ENCODE results near the gene PMFBP1. TPM values are rescaled to one million over a fixed set of nuclear protein-coding genes. Genes with fewer than 3 reads are reported as not detected.
A peak's percentile ranks its signal among the peaks of the same experiment; 100 is the strongest.

The PMFBP1 gene, protein sequence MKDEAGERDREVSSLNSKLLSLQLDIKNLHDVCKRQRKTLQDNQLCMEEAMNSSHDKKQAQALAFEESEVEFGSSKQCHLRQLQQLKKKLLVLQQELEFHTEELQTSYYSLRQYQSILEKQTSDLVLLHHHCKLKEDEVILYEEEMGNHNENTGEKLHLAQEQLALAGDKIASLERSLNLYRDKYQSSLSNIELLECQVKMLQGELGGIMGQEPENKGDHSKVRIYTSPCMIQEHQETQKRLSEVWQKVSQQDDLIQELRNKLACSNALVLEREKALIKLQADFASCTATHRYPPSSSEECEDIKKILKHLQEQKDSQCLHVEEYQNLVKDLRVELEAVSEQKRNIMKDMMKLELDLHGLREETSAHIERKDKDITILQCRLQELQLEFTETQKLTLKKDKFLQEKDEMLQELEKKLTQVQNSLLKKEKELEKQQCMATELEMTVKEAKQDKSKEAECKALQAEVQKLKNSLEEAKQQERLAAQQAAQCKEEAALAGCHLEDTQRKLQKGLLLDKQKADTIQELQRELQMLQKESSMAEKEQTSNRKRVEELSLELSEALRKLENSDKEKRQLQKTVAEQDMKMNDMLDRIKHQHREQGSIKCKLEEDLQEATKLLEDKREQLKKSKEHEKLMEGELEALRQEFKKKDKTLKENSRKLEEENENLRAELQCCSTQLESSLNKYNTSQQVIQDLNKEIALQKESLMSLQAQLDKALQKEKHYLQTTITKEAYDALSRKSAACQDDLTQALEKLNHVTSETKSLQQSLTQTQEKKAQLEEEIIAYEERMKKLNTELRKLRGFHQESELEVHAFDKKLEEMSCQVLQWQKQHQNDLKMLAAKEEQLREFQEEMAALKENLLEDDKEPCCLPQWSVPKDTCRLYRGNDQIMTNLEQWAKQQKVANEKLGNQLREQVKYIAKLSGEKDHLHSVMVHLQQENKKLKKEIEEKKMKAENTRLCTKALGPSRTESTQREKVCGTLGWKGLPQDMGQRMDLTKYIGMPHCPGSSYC
- total RNA-seq (2014; rRNA removed), result 0.06 and 0.11 TPM in 2 replicates
- polyA plus RNA-seq (2012), result 0.12 TPM

DNA sequence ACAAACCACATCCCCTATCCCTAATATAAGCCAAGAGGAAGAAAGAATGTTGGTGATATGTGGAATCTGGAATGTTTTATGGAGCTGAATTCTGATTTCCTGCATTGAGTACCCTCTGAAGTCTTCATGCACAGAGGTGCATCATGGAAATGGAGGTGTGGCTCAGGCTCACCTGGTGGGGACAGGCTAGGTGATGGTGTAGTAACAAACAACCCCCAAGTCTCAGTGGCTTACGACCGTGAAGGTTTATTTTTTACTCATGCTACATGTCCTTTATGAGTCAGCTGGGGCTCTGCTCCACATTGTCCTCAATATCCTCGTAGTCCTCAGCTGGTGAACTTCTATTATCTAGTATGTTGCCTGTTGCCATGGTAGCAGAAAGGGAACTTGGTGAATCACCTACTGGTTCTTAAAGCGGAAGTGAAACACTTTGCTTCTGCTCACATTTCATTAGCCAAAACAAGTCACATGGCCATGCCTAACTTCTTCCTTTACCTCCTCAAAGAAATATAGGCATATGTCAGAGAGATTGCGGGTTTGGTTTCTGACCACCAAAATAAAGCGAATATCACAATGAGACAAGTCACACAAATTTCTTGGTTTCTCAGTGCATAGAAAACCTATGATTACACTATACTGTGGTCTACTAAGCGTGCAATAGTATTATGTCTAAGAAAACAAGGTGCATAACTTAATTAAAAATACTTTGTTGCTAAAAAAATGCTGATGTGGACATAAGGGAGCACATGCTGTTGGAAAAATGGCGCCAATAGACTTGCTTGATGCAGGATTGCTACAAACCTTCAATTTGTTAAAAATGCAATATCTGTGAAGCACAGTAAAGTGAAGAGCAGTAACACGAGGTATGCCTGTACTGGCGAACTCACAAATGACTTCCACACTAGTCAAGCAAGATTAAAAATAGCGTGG lies at the start of gene PMFBP1:
Gene PMFBP1, minus strand, starts transcription at position 51 of the 930 bp plus-strand sequence. CDS start 947 bp downstream, outside the sequence.
- peak; percentile 95 for DNase-seq (ENCODE audit: low read depth)

DNA sequence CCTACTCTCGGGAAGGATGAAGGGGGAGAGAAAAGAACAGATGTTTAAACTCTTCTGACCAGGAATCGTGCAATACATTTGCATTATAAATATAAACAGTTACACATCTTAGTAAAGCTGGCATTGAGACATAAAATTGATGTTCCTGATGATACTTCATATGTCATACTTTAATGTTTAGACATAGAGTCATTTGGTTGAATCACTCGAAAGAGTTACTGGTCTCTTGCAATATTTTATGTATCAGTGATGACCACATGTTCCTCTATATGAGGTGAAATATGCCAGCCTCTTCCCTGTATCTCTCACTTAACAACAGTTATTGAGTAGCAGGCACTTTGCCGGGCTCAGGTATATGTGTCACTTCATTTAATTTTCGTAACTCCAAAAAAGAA lies 49.7 kb upstream of the PMFBP1 start:
- peak; percentile 3 for DNase-seq (ENCODE audit: low read depth)

DNA sequence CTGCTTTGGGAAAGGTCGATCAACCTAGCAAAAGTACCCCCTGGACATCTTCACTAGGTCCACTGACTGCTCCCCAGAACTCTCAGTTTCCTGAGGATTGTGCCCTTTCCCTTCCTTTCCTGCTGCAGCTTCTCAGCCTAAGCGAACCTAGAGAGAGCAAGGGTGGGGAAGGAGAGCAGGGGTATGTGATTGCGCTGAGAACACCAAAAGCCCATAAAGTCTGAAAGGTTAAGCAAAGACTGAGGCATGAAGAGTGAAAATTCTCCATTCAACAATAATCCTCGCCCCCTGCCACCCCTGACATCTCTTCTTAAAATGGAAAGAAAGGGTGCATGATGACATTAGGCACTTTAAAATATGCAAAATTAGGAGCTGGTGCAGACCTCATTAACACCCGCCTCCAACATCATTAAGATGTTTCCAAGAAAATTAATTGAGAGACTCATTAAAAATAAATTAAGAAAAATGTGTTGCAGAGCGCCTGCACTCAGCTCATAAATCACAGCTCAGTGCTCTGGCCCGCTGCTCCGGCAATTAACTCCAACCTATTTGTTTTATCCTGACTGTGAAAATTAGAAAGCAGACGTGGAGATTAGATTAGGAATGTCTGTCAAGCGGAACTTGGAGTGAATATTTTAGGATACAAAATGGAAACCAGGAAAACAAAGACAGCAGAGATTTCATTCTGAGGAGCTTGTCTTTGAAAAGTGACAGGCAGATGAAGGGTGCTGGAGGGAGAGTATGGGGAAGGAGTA lies 49.1 kb upstream of the PMFBP1 start:
- DNase-seq (ENCODE audit: low read depth), result no peak

DNA sequence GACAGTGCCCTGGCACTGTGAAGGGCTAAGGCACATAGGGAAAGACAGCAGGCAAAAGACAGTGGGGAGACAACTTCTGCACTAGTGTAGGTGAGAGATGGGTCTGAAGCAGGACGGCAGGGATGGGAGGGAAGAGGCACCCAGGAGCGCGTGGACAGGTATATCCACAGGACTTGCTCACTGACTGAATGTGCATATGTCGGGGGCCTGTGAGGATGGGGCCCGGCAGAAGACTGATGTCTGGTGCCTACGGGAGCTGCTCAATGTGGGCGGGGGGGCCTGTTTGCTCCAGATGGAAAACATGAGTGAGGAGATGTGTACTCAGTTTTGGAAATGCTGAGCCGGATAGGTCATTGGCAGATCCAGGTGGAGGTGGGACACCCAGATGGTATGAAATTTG lies 47.3 kb upstream of the PMFBP1 start:
- DNase-seq (ENCODE audit: low read depth), result no peak

DNA sequence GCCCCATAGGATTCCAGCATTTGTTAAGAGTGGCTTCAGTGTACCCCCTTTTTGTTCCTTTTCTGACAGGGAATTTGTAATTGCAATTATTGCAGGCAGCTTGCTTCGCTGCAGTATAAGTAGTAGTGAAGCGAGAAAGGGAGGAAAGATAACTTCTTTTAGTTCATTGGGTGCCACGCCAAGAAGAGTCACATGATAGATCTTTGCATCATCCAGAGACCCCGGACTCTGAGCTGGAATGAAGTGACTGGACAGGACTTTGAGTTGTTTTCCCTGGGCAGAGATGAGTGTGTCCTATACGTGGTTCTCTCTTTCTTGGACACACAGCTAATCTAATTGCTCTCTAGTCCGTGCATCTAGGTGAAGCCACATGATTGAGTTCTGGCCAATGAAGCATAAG lies 44.8 kb upstream of the PMFBP1 start:
- no peak for DNase-seq (ENCODE audit: low read depth)

DNA sequence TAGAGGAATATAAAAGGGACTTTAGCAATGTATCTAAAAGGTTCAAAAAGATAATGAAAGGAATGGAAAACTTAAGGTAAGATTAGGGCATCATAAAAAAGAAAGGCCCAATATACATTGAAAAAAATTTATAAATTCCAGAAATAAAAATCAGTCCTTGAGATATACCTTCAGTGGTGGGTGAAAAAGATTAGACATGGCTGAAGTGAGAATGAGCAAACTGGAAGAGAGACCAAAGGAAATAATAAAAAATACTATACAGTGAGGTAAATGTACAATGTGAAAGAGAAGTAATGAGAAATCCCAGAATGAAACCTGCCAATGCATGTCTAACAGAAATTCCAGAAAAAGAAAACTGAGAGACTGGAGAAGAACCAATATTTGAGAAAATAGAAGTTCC lies 42.9 kb upstream of the PMFBP1 start:
- no peak for DNase-seq (ENCODE audit: low read depth)

DNA sequence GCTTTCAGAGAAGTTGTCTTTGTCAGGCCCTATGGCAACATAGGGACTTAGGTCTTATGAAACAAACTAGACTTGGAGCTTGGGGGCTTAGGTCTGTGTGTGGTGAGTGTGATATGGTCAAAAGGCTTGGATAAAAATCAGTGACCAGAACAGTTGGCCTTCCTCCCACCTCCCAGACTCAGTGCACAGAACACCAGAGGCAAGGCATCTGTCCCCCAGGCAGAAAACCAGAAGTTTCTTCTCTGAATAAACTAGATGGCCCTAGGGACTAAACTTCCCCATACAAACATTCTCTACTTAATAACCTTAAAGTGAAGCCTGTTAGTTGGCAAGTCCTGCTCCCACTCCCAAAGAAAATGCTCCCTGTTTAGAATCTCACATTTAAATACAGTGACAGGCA lies 39.2 kb upstream of the PMFBP1 start:
- no peak for DNase-seq (ENCODE audit: low read depth)

DNA sequence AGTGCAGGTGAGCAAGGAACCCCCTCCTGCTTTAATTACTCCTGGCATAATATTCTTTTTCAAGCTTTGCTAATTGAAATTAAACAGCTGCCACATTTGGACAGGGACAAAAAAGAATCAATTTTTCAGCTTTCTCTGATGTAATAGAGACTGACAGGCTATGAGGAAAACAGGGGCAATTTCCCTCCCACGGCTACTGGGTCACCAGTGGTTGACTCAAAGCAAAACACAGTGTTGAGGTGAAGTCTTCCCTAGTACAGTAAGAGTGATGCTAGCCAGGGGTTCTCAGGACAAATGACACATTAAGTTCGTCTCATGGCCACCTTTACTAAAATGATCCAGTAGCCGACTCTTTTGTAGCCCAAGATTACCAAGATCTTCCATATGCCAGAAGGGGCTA lies 38.6 kb upstream of the PMFBP1 start:
- no peak for DNase-seq (ENCODE audit: low read depth)

DNA sequence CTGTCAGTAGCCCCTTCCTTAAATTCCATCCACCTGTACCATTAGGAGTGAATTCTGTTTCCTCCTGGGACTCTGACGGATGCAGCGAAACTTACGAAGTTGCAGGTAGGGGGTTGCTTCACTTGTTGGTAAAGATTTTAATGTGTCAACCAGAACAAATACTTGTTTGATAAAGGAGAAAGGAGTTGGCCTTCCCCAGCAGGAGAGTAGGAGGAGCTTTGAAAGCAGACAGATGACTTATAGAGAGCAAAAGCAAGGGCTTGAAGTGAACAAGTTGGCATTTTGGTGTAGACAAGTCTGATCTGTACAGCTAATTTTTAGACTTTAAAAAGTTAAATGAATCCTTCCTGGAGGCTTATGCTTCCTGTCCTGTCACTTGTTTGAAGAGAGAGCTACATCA lies 38.1 kb upstream of the PMFBP1 start:
- DNase-seq (ENCODE audit: low read depth), result no peak

DNA sequence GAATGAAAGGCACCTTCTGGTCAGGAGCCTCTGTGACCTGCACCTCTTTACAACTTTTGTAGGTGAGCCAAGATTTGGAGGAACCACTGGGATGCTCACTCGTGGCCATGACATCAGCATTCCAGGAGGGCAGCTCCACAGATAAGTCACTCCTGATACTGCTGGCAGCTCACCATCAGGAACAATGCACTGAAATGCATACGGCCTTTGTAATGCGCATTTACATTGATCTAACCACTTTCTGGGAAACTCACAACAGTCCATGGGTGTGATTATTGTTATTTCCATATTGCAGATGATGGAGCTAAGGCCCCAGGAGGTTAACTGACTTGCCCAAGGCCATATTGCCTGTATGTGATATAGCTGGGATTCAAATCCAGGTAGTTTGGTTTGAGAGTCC lies 34.3 kb upstream of the PMFBP1 start:
- no peak for DNase-seq (ENCODE audit: low read depth)

DNA sequence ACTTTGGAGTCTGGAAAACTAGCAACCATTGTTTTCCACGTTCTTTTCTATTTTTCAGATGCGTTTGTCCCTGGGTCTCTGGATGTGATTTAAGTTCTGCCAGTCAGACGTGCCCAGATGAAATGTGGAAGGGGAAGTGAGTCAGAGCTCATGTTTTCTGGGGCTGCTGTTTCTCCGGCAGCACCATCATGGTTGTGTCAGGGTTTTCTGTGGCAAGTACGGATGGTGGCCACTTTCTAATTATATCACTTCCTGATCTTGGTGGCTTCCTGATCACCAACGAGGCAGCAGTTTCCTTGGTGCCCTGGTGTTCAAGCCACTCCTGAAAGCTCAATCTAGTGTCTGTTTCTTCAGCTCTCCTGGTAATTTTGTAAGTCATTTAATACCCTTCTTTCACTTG lies 31.4 kb upstream of the PMFBP1 start:
- peak; percentile 68 for DNase-seq (ENCODE audit: low read depth)

DNA sequence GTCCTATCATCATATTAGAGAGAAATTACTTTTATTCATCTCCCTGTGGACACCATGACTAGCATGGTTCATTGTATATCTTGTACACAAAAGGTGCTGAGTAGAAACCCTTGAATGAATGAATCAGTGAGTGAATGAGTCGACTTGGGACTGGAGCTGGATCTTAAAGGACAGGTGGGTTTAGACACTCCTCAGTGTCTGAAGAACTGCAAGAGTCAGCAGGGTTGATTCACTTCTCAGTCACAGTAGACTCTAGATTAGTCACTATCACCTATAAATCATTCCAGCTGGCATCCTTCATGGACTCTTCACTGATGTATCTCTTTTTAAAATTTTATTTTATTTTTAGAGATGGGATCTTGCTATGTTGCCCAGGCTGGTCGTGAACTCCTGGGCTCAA lies 30.1 kb upstream of the PMFBP1 start:
- peak; percentile 63 for DNase-seq (ENCODE audit: low read depth)

DNA sequence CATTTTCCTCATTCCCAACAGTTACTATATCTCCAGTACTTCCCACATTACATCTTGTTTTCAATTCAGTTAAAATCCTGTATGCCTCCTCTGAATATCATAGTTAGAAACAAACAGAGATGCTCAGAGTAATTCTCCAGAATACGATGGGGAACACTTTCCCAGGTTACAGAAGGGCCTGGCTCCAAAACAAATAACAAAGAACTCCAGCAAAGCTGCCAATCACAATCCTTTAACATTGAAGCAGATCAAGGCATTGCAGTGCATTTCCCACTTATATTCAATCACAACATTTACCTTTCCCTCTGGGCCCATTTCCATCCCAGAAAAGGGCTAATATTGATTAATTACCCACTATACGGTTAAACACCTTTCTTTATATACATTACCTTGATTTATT lies 29.4 kb upstream of the PMFBP1 start:
- no peak for DNase-seq (ENCODE audit: low read depth)

DNA sequence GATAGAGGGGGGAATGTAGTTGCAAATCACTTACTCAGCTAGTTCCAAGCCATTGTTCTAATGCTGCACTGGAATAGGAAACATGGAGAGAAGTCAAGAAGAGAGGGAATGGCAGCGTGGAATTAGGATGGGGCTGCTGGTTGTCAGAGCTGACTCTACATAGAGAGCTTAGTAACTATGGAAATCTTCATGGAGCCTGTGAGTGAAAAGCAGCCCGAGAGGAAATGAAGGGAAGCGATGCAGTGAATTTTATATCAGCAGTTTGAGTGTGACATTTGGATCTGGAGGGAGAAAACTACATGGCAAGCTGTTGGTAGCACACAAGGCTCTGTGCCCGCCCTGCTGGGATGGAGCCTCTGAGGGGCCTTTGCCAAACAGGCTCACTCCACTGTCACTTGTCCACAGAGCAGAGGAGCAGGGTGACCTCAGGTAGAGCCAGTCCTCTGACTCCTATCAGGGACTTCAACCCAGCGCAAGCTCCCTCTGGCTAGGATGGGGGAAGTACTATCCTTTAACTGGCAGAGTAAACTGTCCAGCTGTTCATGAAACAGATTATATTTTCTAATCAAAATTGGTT lies 27.9 kb upstream of the PMFBP1 start:
- DNase-seq (ENCODE audit: low read depth), result no peak

DNA sequence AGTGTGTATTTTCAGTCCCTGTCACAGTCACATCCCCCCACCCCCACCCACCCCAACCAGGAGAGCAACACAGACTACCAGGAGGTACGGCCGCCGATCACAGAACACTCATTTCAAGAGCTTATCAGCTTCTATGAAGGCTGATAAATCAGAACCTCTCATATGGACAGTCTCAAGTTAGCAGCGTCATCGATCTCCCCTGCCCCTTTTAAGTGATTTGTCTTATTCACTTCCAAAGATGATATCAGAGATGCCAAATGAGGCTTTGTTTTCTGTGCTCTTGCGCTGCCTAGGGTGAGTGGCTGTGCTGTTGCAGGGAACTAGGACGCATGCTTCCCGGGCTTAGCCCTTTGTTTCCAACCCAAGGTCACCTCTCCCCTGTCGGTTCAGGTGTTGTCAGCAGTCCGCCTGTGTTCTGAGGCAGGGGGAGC lies 26.8 kb upstream of the PMFBP1 start:
- no peak for DNase-seq (ENCODE audit: low read depth)

DNA sequence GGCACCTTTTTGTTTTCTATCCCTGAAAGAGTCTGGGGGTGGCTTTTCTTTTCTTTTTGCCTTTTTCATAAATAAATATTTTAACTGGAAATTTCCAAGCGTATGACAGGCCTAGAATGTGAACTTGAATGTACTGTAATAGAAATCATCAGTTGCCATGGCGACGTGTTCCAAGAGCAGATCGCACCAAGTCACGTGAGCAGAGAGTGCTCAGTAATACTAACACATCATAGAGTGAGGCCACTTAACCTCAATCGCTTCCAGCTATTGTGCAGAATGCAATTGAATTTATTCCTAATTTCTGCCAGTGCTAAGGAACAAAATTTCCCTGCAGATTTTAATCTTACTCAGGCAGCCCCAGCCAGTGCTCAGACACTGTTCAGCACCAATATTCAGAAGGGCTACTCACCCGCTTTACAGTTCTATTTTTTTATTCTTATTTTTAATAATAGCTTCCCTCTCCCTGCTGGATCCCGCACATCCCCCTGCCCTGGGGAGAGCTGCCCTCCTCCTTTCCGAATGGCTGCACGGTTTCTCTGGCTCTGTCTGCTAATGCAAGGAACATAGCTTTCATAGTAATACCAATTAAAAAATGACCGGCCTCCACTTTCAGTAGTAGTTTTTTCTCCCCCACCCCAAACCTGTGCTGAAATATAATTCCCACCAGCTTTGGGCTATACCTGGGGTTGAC lies 26.2 kb upstream of the PMFBP1 start:
- DNase-seq (ENCODE audit: low read depth), result peak; percentile 78

DNA sequence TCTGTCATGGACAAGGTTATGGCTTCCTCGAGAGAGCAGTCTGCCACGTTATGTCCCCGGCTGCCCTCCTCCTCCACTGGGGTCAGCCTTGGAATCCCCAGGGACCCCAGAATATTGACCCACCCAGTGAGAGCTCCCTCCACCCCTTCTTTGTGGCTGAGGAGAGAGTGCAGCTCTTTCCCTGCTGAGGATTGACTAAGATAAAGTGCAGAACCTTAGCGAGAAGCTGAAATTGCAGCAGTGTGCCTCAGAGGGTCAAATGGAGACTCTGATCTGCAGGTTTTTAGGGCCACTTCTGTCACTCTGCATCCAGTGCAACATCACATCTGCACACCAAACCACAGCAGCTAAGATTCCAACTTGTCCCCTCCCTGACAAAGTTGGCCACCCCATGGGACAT lies 25.6 kb upstream of the PMFBP1 start:
- DNase-seq (ENCODE audit: low read depth), result no peak

DNA sequence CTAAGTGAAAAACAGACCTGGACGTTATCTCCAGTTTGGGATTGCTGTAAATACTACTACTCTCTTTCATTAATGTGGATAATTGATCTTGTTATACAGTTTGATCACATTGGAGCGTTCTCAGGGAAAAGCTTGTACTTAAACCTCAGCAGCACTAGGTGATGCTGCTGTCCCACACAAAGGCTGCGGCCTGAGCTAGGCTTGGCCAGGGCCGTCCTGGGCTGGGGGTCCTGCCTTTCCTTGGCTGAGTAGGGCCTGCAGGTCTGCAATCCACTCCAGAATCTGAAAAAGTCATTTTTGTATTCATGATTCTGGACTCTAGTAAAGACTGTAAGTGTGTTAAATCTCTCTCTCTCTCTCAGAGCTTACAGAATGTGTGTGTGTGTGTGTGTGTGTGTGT lies 23.7 kb upstream of the PMFBP1 start:
- DNase-seq (ENCODE audit: low read depth), result no peak

DNA sequence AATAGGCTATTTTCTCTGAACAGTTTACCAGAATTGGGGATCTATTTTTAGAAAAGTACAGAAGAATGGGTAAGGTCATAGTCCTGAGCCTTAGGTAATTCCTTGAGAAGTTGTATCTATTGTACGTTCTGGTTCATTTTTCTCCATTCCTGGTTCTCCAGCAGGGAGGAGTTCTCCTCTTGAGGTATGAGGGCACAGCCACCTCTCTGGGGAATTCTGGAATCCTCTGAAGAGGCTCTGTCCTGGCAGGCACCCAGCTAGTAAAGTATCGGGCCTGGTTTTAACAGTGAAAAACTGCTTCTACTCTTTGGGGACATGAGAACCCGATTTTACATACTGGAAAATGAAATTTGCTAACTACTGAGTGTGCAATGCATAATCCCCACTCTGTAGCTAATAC lies 19.6 kb upstream of the PMFBP1 start:
- peak; percentile 42 for DNase-seq (ENCODE audit: low read depth)
